Nephron progenitor cell (in vitro differentiated cells): ENCODE data around the gene CDK19.

Experiments used
- DNase-seq: peaks from one replicate; pipeline ENCODE4 v3.0.0; 2021
- H3K27ac Mint-ChIP-seq: 2 replicates; pipeline ENCODE4 v1.8.0; 2021; ENCODE audit warnings: mild to moderate bottlenecking, moderate library complexity, mixed read lengths
- H3K27me3 Mint-ChIP-seq: 2 replicates; pipeline ENCODE4 v1.8.0; 2021; ENCODE audit warnings: mild to moderate bottlenecking, low read depth, mixed read lengths; ENCODE audit not compliant: poor library complexity
- H3K36me3 Mint-ChIP-seq: 2 replicates; pipeline ENCODE4 v1.8.0; 2021; ENCODE audit warnings: low read depth, mixed read lengths
- H3K4me1 Mint-ChIP-seq: 2 replicates; pipeline ENCODE4 v1.8.0; 2021; ENCODE audit warnings: mixed read lengths
- H3K4me3 Mint-ChIP-seq: 2 replicates; pipeline ENCODE4 v1.8.0; 2021; ENCODE audit warnings: mild to moderate bottlenecking, moderate library complexity, mixed read lengths
- H3K9me3 Mint-ChIP-seq: 2 replicates; pipeline ENCODE4 v1.8.0; 2021; ENCODE audit warnings: mild to moderate bottlenecking, moderate library complexity, mixed read lengths
- CTCF ChIP-seq: fragments of 200-600 bp; sonication (generic); IDR thresholded peaks from 2 replicates; pipeline ENCODE4 v1.5.0; 2021; ENCODE audit warnings: antibody characterized with exemption

The CDK19 gene

GRCh38 chr6:110628330-110628729 is 186.9 kb downstream of the CDK19 start:
- no peaks in the 10 kb centered on the region for H3K4me1 Mint-ChIP-seq
- H3K4me3 Mint-ChIP-seq, result no peak overlapping the region
- H3K27ac Mint-ChIP-seq, result peak overlapping the region; percentile 30
- no peak for TF ChIP-seq CTCF
- peaks cover 5% of the 10 kb centered on the region for H3K36me3 Mint-ChIP-seq
- DNase-seq, result no peak
- H3K9me3 Mint-ChIP-seq, result no peaks in the 10 kb centered on the region
- H3K27me3 Mint-ChIP-seq, result no peaks in the 10 kb centered on the region

GRCh38 chr6:110626442-110626841 is 188.8 kb downstream of the CDK19 start:
- no peak for DNase-seq
- Mint-ChIP-seq H3K9me3 (no peaks in the 10 kb centered on the region), H3K4me1 (no peaks in the 10 kb centered on the region), H3K36me3 (peaks cover 21% of the 10 kb centered on the region), H3K27me3 (no peaks in the 10 kb centered on the region), H3K27ac (no peak overlapping the region), H3K4me3 (no peak overlapping the region)
- no peak for TF ChIP-seq CTCF

- DNase-seq, result no peak
- Mint-ChIP-seq H3K36me3 (peaks cover 23% of the 10 kb centered on the region), H3K27ac (peak overlapping the region; percentile 15), H3K4me1 (peaks cover under 1% of the 10 kb centered on the region), H3K4me3 (no peak overlapping the region), H3K9me3 (no peaks in the 10 kb centered on the region), H3K27me3 (no peaks in the 10 kb centered on the region)
- TF ChIP-seq CTCF, result no peak
Measured at GRCh38 chr6:110625883-110626282, 189.4 kb downstream of the CDK19 start.

- H3K27me3 Mint-ChIP-seq, result no peaks in the 10 kb centered on the region
- H3K36me3 Mint-ChIP-seq, result peaks cover 42% of the 10 kb centered on the region
- peaks cover 18% of the 10 kb centered on the region for H3K4me1 Mint-ChIP-seq
- TF ChIP-seq CTCF, result no peak
- H3K9me3 Mint-ChIP-seq, result no peaks in the 10 kb centered on the region
- H3K4me3 Mint-ChIP-seq, result no peak overlapping the region
- DNase-seq, result no peak
- H3K27ac Mint-ChIP-seq, result no peak overlapping the region
Measured at GRCh38 chr6:110622912-110623578, 192.2 kb downstream of the CDK19 start.

- no peaks in the 10 kb centered on the region for H3K9me3 Mint-ChIP-seq
- no peak overlapping the region for H3K27ac Mint-ChIP-seq
- peaks cover 18% of the 10 kb centered on the region for H3K4me1 Mint-ChIP-seq
- no peaks in the 10 kb centered on the region for H3K27me3 Mint-ChIP-seq
- H3K4me3 Mint-ChIP-seq, result no peak overlapping the region
- no peak for TF ChIP-seq CTCF
- no peak for DNase-seq
- peaks cover 55% of the 10 kb centered on the region for H3K36me3 Mint-ChIP-seq
Measured at GRCh38 chr6:110621061-110621460, 194.2 kb downstream of the CDK19 start.

GRCh38 chr6:110620065-110620464 is 195.2 kb downstream of the CDK19 start:
- H3K36me3 Mint-ChIP-seq, result peaks cover 64% of the 10 kb centered on the region

More at GRCh38 chr6:110620065-110620464, 195.2 kb downstream of the CDK19 start:
- peaks cover 18% of the 10 kb centered on the region for H3K4me1 Mint-ChIP-seq
- no peak for TF ChIP-seq CTCF
- H3K27ac Mint-ChIP-seq, result no peak overlapping the region
- no peaks in the 10 kb centered on the region for H3K27me3 Mint-ChIP-seq
- no peak overlapping the region for H3K4me3 Mint-ChIP-seq
- DNase-seq, result no peak
- H3K9me3 Mint-ChIP-seq, result no peaks in the 10 kb centered on the region
